Measurements from ENCODE around the gene LRRC8B.

Gene LRRC8B

DNA sequence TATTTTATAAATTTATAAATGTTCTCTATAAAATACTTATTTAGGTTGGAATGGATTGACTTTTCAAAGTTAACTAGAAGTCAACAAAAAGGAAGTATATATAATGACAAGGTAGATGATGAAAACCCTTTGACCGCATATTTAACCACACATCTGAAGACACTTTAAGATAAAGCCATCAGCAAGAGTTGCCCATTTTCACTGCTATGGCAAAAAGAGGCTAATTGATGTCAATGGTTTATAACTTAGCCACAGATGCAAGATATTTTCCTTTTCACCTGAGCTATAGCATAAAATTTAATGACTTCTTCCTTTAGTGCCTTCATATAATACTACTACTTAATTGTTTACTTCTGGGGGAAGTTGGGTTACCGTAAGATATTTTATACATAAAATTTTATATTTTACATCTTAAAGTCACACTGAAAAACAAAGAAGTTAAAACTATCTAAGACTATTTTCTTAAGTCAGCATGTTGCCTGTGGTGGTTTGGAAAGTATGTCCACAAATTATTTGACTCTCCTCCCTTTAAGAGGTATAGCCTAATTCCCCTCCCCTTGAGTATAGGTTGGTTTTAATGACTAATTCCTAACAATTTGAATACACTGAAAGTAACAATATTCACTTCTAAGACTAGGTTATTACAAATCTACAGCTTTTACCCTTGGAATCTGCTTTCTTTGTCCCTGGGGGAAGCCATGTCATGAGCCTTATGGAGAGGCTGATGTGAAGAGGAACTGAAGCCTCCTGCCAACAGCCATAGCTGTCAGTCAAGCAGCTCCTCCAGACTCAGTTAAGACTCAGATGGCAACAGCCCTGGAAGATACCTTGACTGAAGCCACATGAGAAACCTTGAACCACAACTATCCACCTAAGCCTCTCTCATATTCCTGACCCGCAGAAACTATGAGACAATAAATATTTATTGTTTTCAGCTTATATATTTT, 40.3 kb upstream of the LRRC8B start:
- TF ChIP-seq CTCF (IDR thresholded peaks at IDR 0.05; ENCODE audit: low read depth, low read length, missing control alignments): no peak
- H3K27me3 ChIP-seq (replicated peaks): peaks cover 2% of the 10 kb centered on the region
- H3K36me3 ChIP-seq (replicated peaks): no peaks in the 10 kb centered on the region
- no peak overlapping the region for H3K27ac ChIP-seq
- in situ Hi-C loops (cut with HindIII; ENCODE audit: low pct_ligation_motif_present, low sequenced_read_pairs): no loop called here
- no peak for DNase-seq
- no peak overlapping the region for H3K4me3 ChIP-seq (ENCODE audit: low read depth, low read length)

- H3K4me3 ChIP-seq (ENCODE audit: low read depth, low read length): no peak overlapping the region
- DNase-seq: no peak
- peaks cover 2% of the 10 kb centered on the region for H3K27me3 ChIP-seq (replicated peaks)
- H3K27ac ChIP-seq: no peak overlapping the region
- no peaks in the 10 kb centered on the region for H3K36me3 ChIP-seq (replicated peaks)
- in situ Hi-C loops (cut with HindIII; ENCODE audit: low pct_ligation_motif_present, low sequenced_read_pairs): no loop called here
- no peak for TF ChIP-seq CTCF (IDR thresholded peaks at IDR 0.05; ENCODE audit: low read depth, low read length, missing control alignments)
Measured at GRCh38 chr1:89487972-89488371, 36.7 kb upstream of the LRRC8B start.

DNA sequence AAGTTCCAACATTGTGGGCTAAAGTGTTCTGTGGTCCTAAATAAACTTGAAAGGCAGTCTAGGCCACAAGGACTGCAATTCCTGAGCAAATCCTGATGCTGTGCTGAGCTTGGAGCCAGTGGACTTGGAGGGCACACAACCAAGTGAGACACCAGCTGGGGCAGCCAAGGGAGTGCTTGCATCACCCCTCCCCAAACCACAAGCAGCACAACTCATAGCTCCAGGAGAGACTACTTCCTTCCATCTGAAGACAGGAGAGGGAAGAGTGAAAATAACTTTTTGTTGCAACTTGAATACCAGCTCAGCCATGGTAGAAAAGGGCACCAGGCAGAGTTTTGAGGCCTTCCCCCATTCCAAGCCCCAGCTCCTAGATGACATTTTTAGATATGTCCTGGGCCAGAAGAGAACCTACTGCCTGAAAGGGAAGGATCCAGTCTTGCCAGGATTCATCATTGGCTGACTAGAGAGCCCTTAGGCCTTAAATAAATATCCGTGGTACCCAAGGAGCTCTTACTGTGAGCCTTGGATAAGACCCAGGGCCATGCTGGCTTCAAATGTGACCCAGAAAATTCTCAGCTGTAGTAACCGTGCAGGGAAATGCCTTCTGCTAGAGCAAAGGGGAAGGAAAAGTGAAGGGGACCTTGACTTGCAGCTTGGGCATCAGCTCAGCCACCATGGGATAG, 35.4 kb upstream of the LRRC8B start:
- Histone ChIP-seq H3K27me3 (replicated peaks) (peaks cover 2% of the 10 kb centered on the region), H3K27ac (no peak overlapping the region), H3K4me3 (ENCODE audit: low read depth, low read length) (no peak overlapping the region), H3K36me3 (replicated peaks) (no peaks in the 10 kb centered on the region)
- in situ Hi-C loops (cut with HindIII; ENCODE audit: low pct_ligation_motif_present, low sequenced_read_pairs): no loop called here
- DNase-seq: no peak
- no peak for TF ChIP-seq CTCF (IDR thresholded peaks at IDR 0.05; ENCODE audit: low read depth, low read length, missing control alignments)

- DNase-seq: no peak
- H3K4me3 ChIP-seq (ENCODE audit: low read depth, low read length): no peak overlapping the region
- TF ChIP-seq CTCF (IDR thresholded peaks at IDR 0.05; ENCODE audit: low read depth, low read length, missing control alignments): no peak
- in situ Hi-C loops (cut with HindIII; ENCODE audit: low pct_ligation_motif_present, low sequenced_read_pairs): no loop called here
- H3K36me3 ChIP-seq (replicated peaks): no peaks in the 10 kb centered on the region
- no peak overlapping the region for H3K27ac ChIP-seq
- H3K27me3 ChIP-seq (replicated peaks): no peaks in the 10 kb centered on the region
Measured at GRCh38 chr1:89490389-89490788, 34.2 kb upstream of the LRRC8B start.

DNA sequence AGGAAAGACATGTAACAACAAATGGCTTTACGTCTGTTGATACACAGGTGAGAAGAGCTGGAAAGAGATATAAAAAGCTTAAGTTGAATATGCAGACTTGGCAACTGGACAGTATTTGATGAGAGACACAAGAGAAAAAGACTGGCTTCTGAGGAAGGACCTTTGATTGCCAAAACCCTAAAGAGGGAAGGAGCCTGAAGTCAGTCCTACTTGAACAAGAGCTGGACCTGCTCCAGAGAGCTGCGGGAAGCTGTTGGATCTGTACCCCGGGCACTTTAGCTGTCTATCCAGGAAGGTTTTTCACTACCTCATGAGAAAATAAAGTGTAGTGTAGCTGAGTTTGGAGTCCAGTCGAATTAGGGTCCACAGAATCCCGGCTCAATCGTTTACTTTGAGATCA, 25.3 kb upstream of the LRRC8B start:
- H3K4me3 ChIP-seq (ENCODE audit: low read depth, low read length): no peak overlapping the region
- H3K27ac ChIP-seq: no peak overlapping the region
- in situ Hi-C loops (cut with HindIII; ENCODE audit: low pct_ligation_motif_present, low sequenced_read_pairs): no loop called here
- H3K27me3 ChIP-seq (replicated peaks): no peaks in the 10 kb centered on the region
- TF ChIP-seq CTCF (IDR thresholded peaks at IDR 0.05; ENCODE audit: low read depth, low read length, missing control alignments): no peak
- no peaks in the 10 kb centered on the region for H3K36me3 ChIP-seq (replicated peaks)
- no peak for DNase-seq
